GM23248 (cell line): ENCODE data around the gene PLA2G4F. TPM values are rescaled to one million over a fixed set of nuclear protein-coding genes. Genes with fewer than 3 reads are reported as not detected.

Experiments used
- DNase-seq: peaks from one replicate; pipeline ENCODE4 v3.0.0-alpha.2; 2015
- H2AFZ ChIP-seq: fragments of 200-600 bp; sonication (generic); 2 replicates; pipeline ENCODE4 v1.6.1; 2016; ENCODE audit warnings: antibody characterized with exemption
- H3F3A ChIP-seq: fragments of 200-600 bp; sonication (generic); 2 replicates; pipeline ENCODE4 v1.6.1; 2016; ENCODE audit warnings: mild to moderate bottlenecking, antibody characterized with exemption, mixed run types; ENCODE audit not compliant: insufficient read depth
- H3K27ac ChIP-seq: fragments of 200-600 bp; sonication (generic); 2 replicates; pipeline ENCODE4 v1.5.1; 2016; ENCODE audit warnings: mild to moderate bottlenecking
- H3K27me3 ChIP-seq: fragments of 200-600 bp; sonication (generic); replicated peaks from 2 replicates; pipeline ENCODE4 v1.6.1; 2016; ENCODE audit warnings: mild to moderate bottlenecking; ENCODE audit not compliant: insufficient read depth
- H3K36me3 ChIP-seq: fragments of 200-600 bp; sonication (generic); 2 replicates; pipeline ENCODE4 v1.6.1; 2016; ENCODE audit warnings: low read depth, mild to moderate bottlenecking
- H3K4me1 ChIP-seq: fragments of 200-600 bp; sonication (generic); 2 replicates; pipeline ENCODE4 v1.6.1; 2016; ENCODE audit warnings: mild to moderate bottlenecking; ENCODE audit not compliant: insufficient read depth
- H3K4me2 ChIP-seq: fragments of 200-600 bp; sonication (generic); one replicate; pipeline ENCODE4 v1.6.1; 2016; ENCODE audit warnings: mild to moderate bottlenecking; ENCODE audit not compliant: unreplicated experiment
- H3K4me3 ChIP-seq: fragments of 200-600 bp; sonication (generic); 2 replicates; pipeline ENCODE4 v1.5.1; 2016; ENCODE audit warnings: mild to moderate bottlenecking
- H3K79me2 ChIP-seq: fragments of 200-600 bp; sonication (generic); 2 replicates; pipeline ENCODE4 v1.6.1; 2016; ENCODE audit warnings: mild to moderate bottlenecking; ENCODE audit not compliant: insufficient read depth
- H3K9ac ChIP-seq: fragments of 200-600 bp; sonication (generic); 2 replicates; pipeline ENCODE4 v1.6.1; 2016; ENCODE audit warnings: mild to moderate bottlenecking
- H3K9me2 ChIP-seq: fragments of 200-600 bp; sonication (generic); 2 replicates; pipeline ENCODE4 v1.6.1; 2016; ENCODE audit warnings: mixed run types, mild to moderate bottlenecking, moderate library complexity; ENCODE audit not compliant: insufficient read depth
- H3K9me3 ChIP-seq: fragments of 200-600 bp; sonication (generic); one replicate; pipeline ENCODE4 v1.6.1; 2017; ENCODE audit warnings: low read depth
- H4K20me1 ChIP-seq: fragments of 200-600 bp; sonication (generic); 2 replicates; pipeline ENCODE4 v1.6.0; 2016; ENCODE audit not compliant: insufficient read depth
- EZH2 ChIP-seq: fragments of 200-600 bp; sonication (generic); IDR thresholded peaks from 2 replicates; pipeline ENCODE4 v1.6.1; 2018; ENCODE audit warnings: antibody characterized with exemption, mild to moderate bottlenecking; ENCODE audit not compliant: insufficient read depth, poor library complexity, severe bottlenecking
- EZH2phosphoT487 ChIP-seq: fragments of 200-600 bp; sonication (generic); IDR thresholded peaks from 2 replicates; pipeline ENCODE4 v1.6.1; 2018; ENCODE audit warnings: antibody characterized with exemption, moderate library complexity, mild to moderate bottlenecking, low read depth; ENCODE audit not compliant: insufficient read depth
- WGBS, 2 experiments: methylation state at CpG; one replicate each; pipeline ENCODE4 v1.1.6; 2015 to 2017; ENCODE audit warnings: low lambda C conversion rate in 2 of 2, low coverage in 1 of 2; ENCODE audit errors: missing lambda C conversion rate in 2 of 2; 5-methylcytosine and 5-hydroxymethylcytosine counted together
- in situ Hi-C: fragments of 300-500 bp; cut with MboI; formaldehyde crosslinking; loops from 2 replicates; pipeline ENCODE4 v1.15.0; 2020
- polyA plus RNA-seq: library from polyadenylated mRNA; unstranded; fragments of >200 nt; fragmentation: Nextera tagmentation; extraction: Ambion mirVana; gene quantifications from 2 replicates; pipeline ENCODE4 v1.2.1, GENCODE V29; 2016
- total RNA-seq: library from RNA; depleted of rRNA; stranded (reverse); fragments of >200 nt; shearing (Covaris generic); gene quantifications from 2 replicates; pipeline ENCODE4 v1.2.3, GENCODE V29; 2014

Gene PLA2G4F
- total and polyA plus RNA-seq, 2 experiments from 2014 or later, result not detected

GRCh38 chr15:42165106-42165505 is 8.7 kb upstream of the PLA2G4F start:
- WGBS, 2 experiments, result 32 to 39% methylated on average over 6 of the region's 6 CpGs
- H3K4me3 ChIP-seq, result no peak overlapping the region
- peak; percentile 65 for DNase-seq
- no peak overlapping the region for H3K9ac ChIP-seq
- H4K20me1 ChIP-seq, result no peaks in the 10 kb centered on the region
- H3K36me3 ChIP-seq, result peaks cover 80% of the 10 kb centered on the region
- peaks cover 5% of the 10 kb centered on the region; the same call in 1 of the 2 replicates for H3K4me1 ChIP-seq
- H3K9me2 ChIP-seq, result no peaks in the 10 kb centered on the region
- in situ Hi-C loops, result no loop called here
- H3K4me2 ChIP-seq, result peak overlapping the region; percentile 13
- no peaks in the 10 kb centered on the region for H3K79me2 ChIP-seq
- H3K27ac ChIP-seq, result peak overlapping the region; percentile 38
- no peak overlapping the region for H2AFZ ChIP-seq
- H3K9me3 ChIP-seq, result no peaks in the 10 kb centered on the region
- H3K27me3 ChIP-seq, result no peaks in the 10 kb centered on the region
- TF ChIP-seq EZH2 (no peak), EZH2phosphoT487 (no peak)
- H3F3A ChIP-seq, result no peaks in the 10 kb centered on the region; the same call in 1 of the 2 replicates

DNA sequence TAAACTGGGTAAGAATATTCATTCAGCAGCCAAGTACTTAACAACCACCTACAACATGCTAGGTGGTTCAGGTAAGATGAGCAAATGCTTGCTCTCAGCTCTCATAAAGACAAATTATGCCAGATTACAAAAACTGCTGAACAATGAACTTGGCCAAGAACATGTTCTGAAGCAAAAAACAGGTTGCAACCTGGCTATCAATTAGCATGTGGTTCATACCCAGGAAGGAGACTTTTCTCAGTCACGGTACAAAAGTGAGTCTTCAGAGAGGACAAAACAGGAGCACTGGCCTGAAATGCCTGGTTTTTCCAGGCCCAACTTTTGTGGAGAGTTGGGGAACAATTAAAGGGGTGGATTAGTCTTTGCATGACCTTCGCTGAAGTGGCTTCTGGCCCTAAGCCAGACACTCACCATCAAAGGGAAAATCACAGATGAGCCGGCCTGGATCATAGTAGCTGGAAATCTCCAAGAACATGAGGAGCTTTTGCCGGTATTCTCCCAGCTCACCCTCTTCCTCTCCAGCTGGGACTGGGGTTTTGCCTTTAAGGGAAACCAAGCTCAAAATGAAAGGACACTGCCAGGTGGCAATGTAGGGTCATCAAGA is 7.6 kb upstream of the PLA2G4F start:
- WGBS, 2 experiments, result 95 to 96% methylated on average over 4 of the region's 4 CpGs

GRCh38 chr15:42163291-42163690 is 6.9 kb upstream of the PLA2G4F start:
- Histone ChIP-seq H3F3A (no peaks in the 10 kb centered on the region; the same call in 1 of the 2 replicates), H3K27ac (no peak overlapping the region), H3K9me3 (no peaks in the 10 kb centered on the region), H3K9ac (no peak overlapping the region), H3K36me3 (peaks cover 72% of the 10 kb centered on the region), H3K4me2 (no peak overlapping the region), H3K79me2 (no peaks in the 10 kb centered on the region), H3K4me1 (peaks cover 11% of the 10 kb centered on the region), H3K4me3 (no peak overlapping the region), H2AFZ (no peak overlapping the region), H3K9me2 (no peaks in the 10 kb centered on the region), H3K27me3 (no peaks in the 10 kb centered on the region), H4K20me1 (no peaks in the 10 kb centered on the region)
- TF ChIP-seq EZH2 (no peak), EZH2phosphoT487 (no peak)
- WGBS, 2 experiments, result 85 to 91% methylated on average over 9 of the region's 9 CpGs
- DNase-seq, result no peak
- in situ Hi-C loops, result no loop called here

More for the DNA sequence above, 7.6 kb upstream of the PLA2G4F start:
- in situ Hi-C loops, result no loop called here
- Histone ChIP-seq H3K9me2 (no peaks in the 10 kb centered on the region), H3K79me2 (no peaks in the 10 kb centered on the region), H4K20me1 (no peaks in the 10 kb centered on the region), H3F3A (no peaks in the 10 kb centered on the region; the same call in 1 of the 2 replicates), H3K9me3 (no peaks in the 10 kb centered on the region), H3K9ac (no peak overlapping the region), H3K4me3 (no peak overlapping the region), H3K27me3 (no peaks in the 10 kb centered on the region), H2AFZ (no peak overlapping the region), H3K27ac (no peak overlapping the region), H3K4me2 (no peak overlapping the region), H3K4me1 (peaks cover 5% of the 10 kb centered on the region; the same call in 1 of the 2 replicates), H3K36me3 (peaks cover 77% of the 10 kb centered on the region)
- TF ChIP-seq EZH2phosphoT487 (no peak), EZH2 (no peak)
- DNase-seq, result no peak

- no peaks in the 10 kb centered on the region for H3K9me2 ChIP-seq
- TF ChIP-seq EZH2 (no peak), EZH2phosphoT487 (no peak)
- no peak overlapping the region for H2AFZ ChIP-seq
- H3K4me3 ChIP-seq, result no peak overlapping the region
- H3K4me2 ChIP-seq, result no peak overlapping the region
- in situ Hi-C loops, result no loop called here
- H3K27ac ChIP-seq, result no peak overlapping the region
- H3K4me1 ChIP-seq, result peaks cover 11% of the 10 kb centered on the region
- H3F3A ChIP-seq, result no peaks in the 10 kb centered on the region
- no peak overlapping the region for H3K9ac ChIP-seq
- no peaks in the 10 kb centered on the region for H3K9me3 ChIP-seq
- H4K20me1 ChIP-seq, result no peaks in the 10 kb centered on the region
- peaks cover 50% of the 10 kb centered on the region for H3K36me3 ChIP-seq
- no peaks in the 10 kb centered on the region for H3K27me3 ChIP-seq
- no peak for DNase-seq
- whole genome bisulfite sequencing, 2 experiments, result 80 to 85% methylated on average over 7 of the region's 7 CpGs
- H3K79me2 ChIP-seq, result no peaks in the 10 kb centered on the region
Measured at GRCh38 chr15:42160136-42160535, 3.7 kb upstream of the PLA2G4F start.
